ENCODE measurements around the gene BACH1.

BACH1 gene

GRCh38 chr21:29316029-29316742 is 17.5 kb downstream of the BACH1 start:
- no peak for DNase-seq

- no peak for DNase-seq
Observed at GRCh38 chr21:29316806-29317205, 18.1 kb downstream of the BACH1 start.

DNA sequence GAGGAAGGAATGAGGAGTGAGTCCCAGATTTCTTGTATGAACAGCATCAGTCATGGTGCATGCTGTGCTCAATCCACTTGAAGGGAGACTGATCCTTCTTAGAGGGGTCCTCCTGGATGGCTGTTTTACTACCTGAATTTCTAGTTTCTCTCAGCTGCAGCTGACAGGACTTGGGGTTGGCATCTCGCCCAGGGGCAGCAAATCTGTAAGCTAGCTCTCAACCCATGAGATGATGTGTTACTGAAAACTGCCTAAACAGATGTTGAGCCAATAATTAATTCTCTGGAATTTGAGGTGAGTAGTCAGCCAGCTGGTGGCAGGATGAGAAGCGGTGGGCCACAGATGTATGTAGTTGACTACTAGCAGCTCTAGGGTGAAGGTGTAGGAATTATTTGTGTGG is 19.6 kb downstream of the BACH1 start:
- DNase-seq, result no peak

- no peak for DNase-seq
Observed at GRCh38 chr21:29320031-29320430, 21.3 kb downstream of the BACH1 start.

- no peak for DNase-seq
Observed at GRCh38 chr21:29321217-29321616, 22.5 kb downstream of the BACH1 start.

- no peak for DNase-seq
Observed at GRCh38 chr21:29321932-29322928, 23.5 kb downstream of the BACH1 start.

GRCh38 chr21:29323189-29323588 is 24.5 kb downstream of the BACH1 start:
- DNase-seq, result no peak

GRCh38 chr21:29326914-29327554 is 28.3 kb downstream of the BACH1 start:
- no peak for DNase-seq

DNA sequence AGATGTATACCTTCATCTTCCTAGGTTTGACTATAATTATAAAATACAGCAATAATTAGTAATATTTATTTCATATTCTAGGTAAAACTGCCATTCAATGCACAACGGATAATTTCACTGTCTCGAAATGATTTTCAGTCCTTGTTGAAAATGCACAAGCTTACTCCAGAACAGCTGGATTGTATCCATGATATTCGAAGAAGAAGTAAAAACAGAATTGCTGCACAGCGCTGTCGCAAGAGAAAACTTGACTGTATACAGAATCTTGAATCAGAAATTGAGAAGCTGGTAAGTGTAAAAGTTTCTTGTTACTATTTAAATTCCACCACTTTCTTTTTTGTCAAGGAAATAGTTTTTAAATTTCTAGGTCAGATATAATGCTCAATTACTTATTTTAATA is 30.7 kb downstream of the BACH1 start:
- DNase-seq, result no peak

GRCh38 chr21:29330797-29331196 is 32.1 kb downstream of the BACH1 start:
- no peak for DNase-seq

DNA sequence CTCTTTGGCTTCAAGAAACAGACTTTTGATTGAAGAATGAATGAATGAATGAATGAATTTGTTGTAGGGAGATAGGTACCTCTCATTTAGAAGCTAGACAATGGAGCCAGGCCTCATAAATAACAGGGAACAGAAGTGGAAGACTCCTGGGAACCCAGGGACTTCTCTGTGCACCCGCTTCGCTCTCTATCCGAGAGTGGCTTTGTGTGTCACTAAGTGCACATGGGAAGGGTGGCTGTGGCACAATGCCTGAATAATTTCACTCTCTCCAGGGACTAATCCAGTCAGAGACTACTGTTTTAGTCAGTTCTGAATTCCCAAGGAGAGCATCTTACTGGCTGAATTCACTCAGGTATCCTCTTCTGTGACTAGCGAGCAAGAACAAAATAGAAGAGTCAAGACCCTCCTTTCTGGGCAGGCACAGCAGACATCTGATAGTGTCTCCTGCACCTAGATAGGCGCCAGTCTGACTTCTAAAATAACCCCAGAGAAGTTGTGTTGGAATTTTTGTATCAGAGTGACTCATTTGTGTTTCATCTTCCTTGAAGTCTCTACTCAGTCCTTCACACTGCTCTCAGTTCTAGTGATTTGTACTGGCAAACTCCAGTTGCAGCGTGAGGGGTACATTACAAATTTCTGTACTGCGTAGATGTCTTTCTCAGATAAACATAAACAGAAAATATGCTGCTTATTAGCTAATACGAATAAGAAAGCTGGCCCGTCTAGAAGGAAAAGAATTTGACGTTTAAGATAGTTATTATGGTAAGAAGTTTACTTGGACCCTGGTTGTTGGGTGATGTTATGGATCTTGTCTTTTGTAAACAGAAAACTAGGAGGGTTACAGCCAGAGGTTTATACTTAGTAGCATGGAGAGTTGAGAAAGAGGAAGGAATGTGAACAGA is 34.0 kb downstream of the BACH1 start:
- DNase-seq, result no peak

DNA sequence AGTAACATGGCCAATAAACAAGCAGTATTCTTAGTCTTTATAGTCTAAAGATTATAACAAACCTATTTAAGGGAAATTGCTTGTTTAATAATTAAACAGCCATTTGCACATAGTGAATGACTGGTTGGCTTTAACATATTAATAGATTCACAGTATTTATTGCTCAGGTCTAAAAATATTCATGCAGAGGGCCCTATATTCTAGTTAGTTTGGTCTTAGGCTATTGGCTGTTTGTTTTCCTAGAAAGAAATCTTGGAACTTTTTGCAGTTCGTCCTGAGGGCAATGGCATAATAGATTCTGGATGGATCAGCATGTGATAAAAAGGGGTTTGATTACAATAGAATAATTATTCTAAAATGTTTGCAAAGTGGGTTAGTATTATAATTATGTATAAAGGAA is 34.7 kb downstream of the BACH1 start:
- DNase-seq, result no peak

GRCh38 chr21:29334717-29335428 is 36.2 kb downstream of the BACH1 start:
- DNase-seq, result no peak

DNA sequence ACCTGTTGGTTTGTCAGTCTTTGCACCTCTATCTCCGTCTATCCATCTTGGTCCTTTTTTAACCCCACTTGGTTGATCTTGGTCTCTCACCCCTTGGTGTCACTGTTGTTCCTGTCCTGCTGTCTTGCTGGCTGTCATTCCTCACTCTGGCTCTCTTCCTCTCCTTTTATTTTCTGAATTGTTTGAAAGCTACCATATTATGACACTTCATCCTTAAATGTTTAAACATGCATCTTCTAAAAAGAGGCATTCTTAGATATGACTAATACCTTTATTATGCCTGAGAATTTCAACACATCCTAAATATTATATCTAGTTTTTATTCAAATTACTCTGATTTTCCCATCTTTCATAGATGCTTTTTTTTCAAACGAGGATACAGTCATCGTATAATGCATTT is 37.0 kb downstream of the BACH1 start:
- DNase-seq, result no peak

GRCh38 chr21:29338256-29338655 is 39.5 kb downstream of the BACH1 start:
- DNase-seq, result no peak

- DNase-seq, result no peak
Observed at GRCh38 chr21:29340228-29340627, 41.5 kb downstream of the BACH1 start.

GRCh38 chr21:29342363-29342957 is 43.7 kb downstream of the BACH1 start:
- peak in 1 of 2 donors; percentile 19 for DNase-seq

GRCh38 chr21:29343519-29343918 is 44.8 kb downstream of the BACH1 start:
- DNase-seq, result no peak

- DNase-seq, result no peak
Observed at GRCh38 chr21:29346281-29346680, 47.6 kb downstream of the BACH1 start.

GRCh38 chr21:29346771-29347170 is 48.0 kb downstream of the BACH1 start:
- no peak for DNase-seq

GRCh38 chr21:29347274-29347681 is 48.6 kb downstream of the BACH1 start:
- DNase-seq, result peak in 1 of 2 donors; percentile 8
